Uterus (tissue), 2 donors: ENCODE data around the gene VAMP7.
"Not testable (repeated sequence)": the region's sequence is repeated elsewhere in the genome, so short reads cannot be mapped to it uniquely, and the experiment has no call there.

Source experiments
- POLR2A ChIP-seq, 2 donors: fragments of 450-650 bp; IDR thresholded peaks; one replicate each; pipeline ENCODE4 v1.6.1; 2016; ENCODE audit warnings: antibody characterized with exemption in 2 of 2, mild to moderate bottlenecking in 1 of 2, moderate library complexity in 1 of 2
- TF ChIP-seq, protein P1 (sequence below), 4 experiments: fragments of 200-600 bp in 2 of 4; fragments of 450-650 bp in 2 of 4; sonication (generic) in 2 of 4; IDR thresholded peaks; one replicate each; pipeline ENCODE4 v1.5.1; 2016 to 2019; ENCODE audit warnings: antibody characterized with exemption in 4 of 4, mild to moderate bottlenecking in 2 of 4, moderate library complexity in 1 of 4

GRCh38 chrX:155907661-155908060 is 26.5 kb downstream of the VAMP7 start:
- TF ChIP-seq, protein P1, sequence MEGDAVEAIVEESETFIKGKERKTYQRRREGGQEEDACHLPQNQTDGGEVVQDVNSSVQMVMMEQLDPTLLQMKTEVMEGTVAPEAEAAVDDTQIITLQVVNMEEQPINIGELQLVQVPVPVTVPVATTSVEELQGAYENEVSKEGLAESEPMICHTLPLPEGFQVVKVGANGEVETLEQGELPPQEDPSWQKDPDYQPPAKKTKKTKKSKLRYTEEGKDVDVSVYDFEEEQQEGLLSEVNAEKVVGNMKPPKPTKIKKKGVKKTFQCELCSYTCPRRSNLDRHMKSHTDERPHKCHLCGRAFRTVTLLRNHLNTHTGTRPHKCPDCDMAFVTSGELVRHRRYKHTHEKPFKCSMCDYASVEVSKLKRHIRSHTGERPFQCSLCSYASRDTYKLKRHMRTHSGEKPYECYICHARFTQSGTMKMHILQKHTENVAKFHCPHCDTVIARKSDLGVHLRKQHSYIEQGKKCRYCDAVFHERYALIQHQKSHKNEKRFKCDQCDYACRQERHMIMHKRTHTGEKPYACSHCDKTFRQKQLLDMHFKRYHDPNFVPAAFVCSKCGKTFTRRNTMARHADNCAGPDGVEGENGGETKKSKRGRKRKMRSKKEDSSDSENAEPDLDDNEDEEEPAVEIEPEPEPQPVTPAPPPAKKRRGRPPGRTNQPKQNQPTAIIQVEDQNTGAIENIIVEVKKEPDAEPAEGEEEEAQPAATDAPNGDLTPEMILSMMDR (IDR thresholded peaks at IDR 0.05) = not testable (repeated sequence)
- not testable (repeated sequence) for TF ChIP-seq POLR2A (IDR thresholded peaks at IDR 0.05)
